HepG2 (cell line): ENCODE data around the gene UNC13D.

Source experiments
- NFYB ChIP-seq: sonication (generic); formaldehyde crosslinking; IDR thresholded peaks from 2 replicates; pipeline ENCODE4 v1.4.0; 2020; ENCODE audit warnings: missing genetic modification reagents
- NR2F1 ChIP-seq, 2 experiments: fragments of 450-650 bp in 1 of 2; formaldehyde crosslinking in 1 of 2; IDR thresholded peaks; 2 replicates each; pipeline versions ENCODE4 v1.5.0 to v1.6.1; 2016 to 2020; ENCODE audit warnings: mild to moderate bottlenecking in 1 of 2, missing compliant biosample characterization in 1 of 2, missing genetic modification reagents in 1 of 2, moderate library complexity in 1 of 2
- PCBP1 ChIP-seq: fragments of 200-400 bp; formaldehyde crosslinking; IDR thresholded peaks from 2 replicates; pipeline ENCODE4 v1.6.1; 2017; ENCODE audit warnings: mild to moderate bottlenecking, low read depth, low read length, borderline replicate concordance
- RAD21 ChIP-seq: fragments of 450-650 bp; formaldehyde crosslinking; IDR thresholded peaks from 2 replicates; pipeline ENCODE4 v1.5.0; 2020; ENCODE audit warnings: mild to moderate bottlenecking
- ZNF629 ChIP-seq: sonication (generic); formaldehyde crosslinking; conservative IDR thresholded peaks from 2 replicates; pipeline ENCODE4 v1.5.0; 2020; ENCODE audit warnings: missing genetic modification reagents
- ZNF687 ChIP-seq: sonication (generic); formaldehyde crosslinking; IDR thresholded peaks from 2 replicates; pipeline ENCODE4 v1.5.1; 2020; ENCODE audit warnings: mild to moderate bottlenecking, missing genetic modification reagents, moderate library complexity
- ZSCAN9 ChIP-seq: IDR thresholded peaks from 2 replicates; pipeline ENCODE4 v1.6.1; 2016; ENCODE audit warnings: borderline replicate concordance

DNA sequence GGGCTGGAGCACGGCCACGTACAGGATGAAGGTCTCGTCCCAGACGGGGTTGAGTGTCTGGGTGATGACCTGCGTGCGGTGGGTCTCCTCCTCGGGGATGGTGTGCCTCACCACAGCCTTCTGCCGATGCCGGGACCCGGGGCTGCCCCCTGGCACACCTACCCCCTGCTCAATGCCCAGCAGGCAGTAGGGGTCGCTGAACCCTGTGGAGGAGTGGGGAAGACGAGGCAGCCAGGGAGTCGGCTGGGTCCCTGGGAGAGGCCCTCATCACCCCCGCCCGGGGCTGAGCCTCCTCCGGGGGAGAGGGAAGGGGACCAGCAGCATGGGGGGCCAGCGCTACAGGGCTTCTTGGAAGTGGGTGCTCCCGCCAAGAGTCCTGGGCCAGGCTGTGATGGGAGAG is 1.8 kb downstream of the UNC13D start:
- TF ChIP-seq RAD21 (CRISPR knock-in tag) (no peak), NFYB (CRISPR knock-in tag) (no peak), ZNF629 (CRISPR knock-in tag) (no peak), ZNF687 (CRISPR knock-in tag) (no peak), NR2F1 (CRISPR knock-in tag; IDR thresholded peaks at IDR 0.05) (no peak), PCBP1 (no peak), ZSCAN9 (CRISPR knock-in tag) (no peak)
